MCF 10A (cell line): ENCODE results near the gene DGKH. TPM values are rescaled to one million over a fixed set of nuclear protein-coding genes. Genes with fewer than 3 reads are reported as not detected.

Experiments used
- BruUV-seq: library from RNA; stranded (reverse); fragments of 400-500 nt; replicated peaks from 2 replicates; lab custom pipeline; 2021; lab: Mats Ljungman, UMichigan
- CTCF ChIA-PET: fragments of 300-600 bp; sonication (Branson Sonifier 250); formaldehyde crosslinking; extraction: SDS; loops from one replicate; lab custom pipeline; 2021; ENCODE audit warnings: antibody characterized with exemption, inconsistent platforms; lab: Yijun Ruan, JAX
- POLR2A ChIA-PET: fragments of 300-600, 350-650 bp; sonication (Branson Sonifier 250); formaldehyde crosslinking; extraction: SDS; loops from one replicate; lab custom pipeline; 2020; ENCODE audit warnings: antibody characterized with exemption, inconsistent platforms; lab: Yijun Ruan, JAX
- DNase-seq: peaks from one replicate; pipeline ENCODE4 v3.0.0-alpha.2; 2018; ENCODE audit not compliant: unreplicated experiment
- H3K27ac Mint-ChIP-seq: one replicate; pipeline ENCODE4 v1.8.0; 2022; ENCODE audit warnings: mild to moderate bottlenecking, low read depth, mixed read lengths; ENCODE audit not compliant: unreplicated experiment
- H3K27me3 Mint-ChIP-seq: one replicate; pipeline ENCODE4 v1.8.0; 2022; ENCODE audit warnings: mixed read lengths; ENCODE audit not compliant: insufficient read depth, unreplicated experiment
- H3K36me3 Mint-ChIP-seq: one replicate; pipeline ENCODE4 v1.8.0; 2022; ENCODE audit warnings: mild to moderate bottlenecking, moderate library complexity, mixed read lengths; ENCODE audit not compliant: insufficient read depth, unreplicated experiment
- H3K4me1 Mint-ChIP-seq: one replicate; pipeline ENCODE4 v1.8.0; 2022; ENCODE audit warnings: mixed read lengths; ENCODE audit not compliant: insufficient read depth, unreplicated experiment
- H3K4me3 Mint-ChIP-seq: one replicate; pipeline ENCODE4 v1.8.0; 2022; ENCODE audit warnings: mild to moderate bottlenecking, moderate library complexity, mixed read lengths; ENCODE audit not compliant: unreplicated experiment
- H3K9me3 Mint-ChIP-seq: one replicate; pipeline ENCODE4 v1.8.0; 2022; ENCODE audit warnings: mixed read lengths; ENCODE audit not compliant: unreplicated experiment
- CTCF ChIP-seq: fragments of 200-600 bp; IDR thresholded peaks from one replicate; pipeline ENCODE4 v1.8.0; 2022; ENCODE audit warnings: antibody characterized with exemption, mild to moderate bottlenecking; ENCODE audit not compliant: unreplicated experiment
- intact Hi-C: fragments of 100-400 bp; cut with micrococcal nuclease; formaldehyde crosslinking; loops from 2 replicates; pipeline ENCODE4 v1.14.1; 2022
- total RNA-seq: library from RNA; stranded (reverse); gene quantifications from 2 replicates; pipeline ENCODE4 v1.2.3, GENCODE V29; 2022

The DGKH gene
- total RNA-seq, 1 experiment from 2014 or later, result 22.3 TPM

DNA sequence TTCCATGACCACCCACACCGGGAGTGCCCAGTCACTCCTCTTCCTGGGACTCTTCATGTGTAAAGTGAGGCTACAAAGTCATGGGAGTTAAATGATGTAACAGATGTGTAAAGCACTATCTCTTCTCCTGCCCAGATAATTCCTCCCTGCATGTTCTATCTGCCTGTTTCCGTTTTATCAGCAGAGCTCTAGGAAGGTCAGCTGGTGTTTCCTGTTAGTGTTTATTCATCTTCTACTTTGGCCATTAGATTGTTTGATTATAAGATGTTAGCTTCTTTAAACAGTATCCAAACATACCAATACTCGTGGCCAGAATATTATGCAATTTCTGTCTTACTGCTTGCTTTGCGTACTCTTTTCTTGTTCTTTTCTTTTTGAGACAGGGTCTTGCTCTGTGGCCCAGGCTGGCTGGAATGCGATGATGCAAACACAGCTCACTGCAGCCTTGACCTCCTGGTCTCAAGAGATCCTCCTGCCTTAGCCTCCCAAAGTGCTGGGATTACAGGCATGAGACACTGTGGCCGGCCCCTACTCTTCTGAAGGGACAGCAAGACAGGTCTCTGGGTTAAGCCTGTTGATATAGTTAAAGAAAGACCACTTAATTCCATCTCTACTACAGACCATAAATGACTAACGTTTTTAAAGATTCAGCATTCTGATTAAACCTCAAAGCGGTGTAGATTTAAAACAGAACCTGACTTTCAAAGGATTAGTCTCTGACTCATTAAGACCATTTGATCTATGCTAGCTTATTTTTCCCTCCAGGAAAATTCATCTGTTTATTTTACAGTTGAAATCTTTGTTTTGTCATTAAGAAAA lies 126.1 kb downstream of the DGKH start:
- DNase-seq, result no peak
- Mint-ChIP-seq H3K27me3 (no peaks in the 10 kb centered on the region), H3K4me3 (no peak overlapping the region), H3K36me3 (peaks cover 11% of the 10 kb centered on the region), H3K9me3 (no peaks in the 10 kb centered on the region), H3K27ac (no peak overlapping the region), H3K4me1 (no peaks in the 10 kb centered on the region)
- POLR2A ChIA-PET, result interaction anchor here (0.6 kb wide), 1 partner anchor 607 kb away, joined by 3 read pairs; no protein-coding TSS in a partner anchor
- BruUV-seq, result no TSS peak
- intact Hi-C loops, result no loop called here
- TF ChIP-seq CTCF, result no peak
- CTCF ChIA-PET, result no interaction called here

DNA sequence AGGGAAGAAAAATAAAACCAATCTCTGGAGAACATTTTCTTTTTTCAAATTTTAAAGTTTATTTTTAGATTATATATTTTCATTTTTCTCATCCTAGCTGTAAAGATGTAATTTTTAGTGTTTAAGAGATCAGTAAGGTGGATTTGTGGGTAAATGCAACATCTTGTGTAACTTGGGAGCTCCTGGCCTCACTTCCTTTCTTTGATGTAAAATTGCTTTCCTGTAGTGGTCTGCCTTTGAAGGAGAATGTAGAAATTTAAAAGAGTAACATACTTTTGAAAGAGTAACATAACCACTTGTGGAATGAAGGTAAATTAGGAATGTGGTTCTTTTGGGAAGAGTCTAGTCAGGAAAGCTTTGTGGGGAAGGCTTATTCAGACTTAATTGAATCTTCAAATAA lies 127.8 kb downstream of the DGKH start:
- H3K4me3 Mint-ChIP-seq, result no peak overlapping the region
- BruUV-seq, result no TSS peak
- no peaks in the 10 kb centered on the region for H3K27me3 Mint-ChIP-seq
- TF ChIP-seq CTCF, result no peak
- peaks cover 16% of the 10 kb centered on the region for H3K36me3 Mint-ChIP-seq
- intact Hi-C loops, result no loop called here
- ChIA-PET POLR2A (no interaction called here), CTCF (no interaction called here)
- H3K4me1 Mint-ChIP-seq, result peaks cover 2% of the 10 kb centered on the region
- DNase-seq, result no peak
- no peaks in the 10 kb centered on the region for H3K9me3 Mint-ChIP-seq
- H3K27ac Mint-ChIP-seq, result no peak overlapping the region

GRCh38 chr13:42177189-42177588 lies 128.7 kb downstream of the DGKH start:
- no peak overlapping the region for H3K4me3 Mint-ChIP-seq

More at GRCh38 chr13:42177189-42177588, 128.7 kb downstream of the DGKH start:
- no peak for DNase-seq
- CTCF ChIA-PET, result no interaction called here
- H3K27me3 Mint-ChIP-seq, result no peaks in the 10 kb centered on the region
- no TSS peak for BruUV-seq
- no peaks in the 10 kb centered on the region for H3K9me3 Mint-ChIP-seq
- no peak overlapping the region for H3K27ac Mint-ChIP-seq
- peaks cover 5% of the 10 kb centered on the region for H3K4me1 Mint-ChIP-seq
- H3K36me3 Mint-ChIP-seq, result peaks cover 15% of the 10 kb centered on the region
- intact Hi-C loops, result no loop called here
- no peak for TF ChIP-seq CTCF
- POLR2A ChIA-PET, result no interaction called here
